Activated gamma-delta T cell (primary cell): ENCODE measurements around the gene ZNF888.
"Not testable (repeated sequence)": the region's sequence is repeated elsewhere in the genome, so short reads cannot be mapped to it uniquely, and the experiment has no call there.

Experiments used
- DNase-seq: peaks from one replicate; lab custom pipeline; 2025; lab: John Stamatoyannopoulos, UW

ZNF888 gene

DNA sequence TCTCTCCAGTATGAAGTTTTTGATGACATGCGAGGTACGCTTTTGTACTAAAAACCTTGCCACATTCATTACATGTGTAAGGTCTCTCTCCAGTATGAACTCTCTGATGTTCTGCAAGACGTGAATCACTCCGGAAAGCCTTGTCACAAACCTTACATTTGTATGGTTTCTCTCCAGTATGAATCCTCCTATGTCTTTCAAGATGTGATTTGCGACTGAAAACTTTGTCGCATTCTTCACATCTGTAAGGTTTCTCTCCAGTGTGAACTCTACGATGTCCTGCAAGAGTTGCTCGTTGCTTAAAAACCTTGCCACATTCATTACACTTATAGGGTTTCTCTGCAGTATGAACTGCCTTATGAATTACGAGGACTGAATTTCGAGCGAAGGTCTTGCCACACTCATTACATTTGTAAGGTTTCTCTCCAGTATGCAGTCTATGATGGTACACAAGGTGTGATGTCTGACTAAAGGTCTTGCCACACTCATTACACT, 42.3 kb downstream of the ZNF888 start:
- no peak for DNase-seq

GRCh38 chr19:52872996-52873395, 50.2 kb downstream of the ZNF888 start:
- DNase-seq, result not testable (repeated sequence)

- no peak for DNase-seq
These were observed 51.8 kb downstream of the ZNF888 start for GRCh38 chr19:52871466-52871865.

DNA sequence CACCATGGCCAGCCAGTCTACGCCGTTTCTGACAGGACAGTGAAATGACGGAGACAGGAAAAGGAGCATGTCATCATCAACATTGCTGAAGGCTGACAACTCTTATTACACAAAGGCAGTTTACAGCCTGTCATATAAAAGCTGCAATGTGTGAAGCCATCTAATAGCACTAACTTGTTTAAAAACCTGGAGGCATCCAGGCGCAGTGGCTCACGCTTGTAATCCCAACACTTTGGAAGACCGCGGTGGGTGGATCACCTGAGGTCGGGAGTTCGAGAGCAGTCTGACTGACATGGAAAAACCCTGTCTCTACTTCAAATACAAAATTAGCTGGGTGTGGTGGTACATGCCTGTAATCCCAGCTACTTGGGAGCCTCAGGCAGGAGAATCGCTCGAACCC, 55.2 kb downstream of the ZNF888 start:
- DNase-seq, result not testable (repeated sequence)

- peak; percentile 57 for DNase-seq
These were observed 65.6 kb downstream of the ZNF888 start, which contains the start of gene ZNF468 for GRCh38 chr19:52857378-52858191. Gene ZNF468 (minus strand): TSS chr19:52857619. CDS start chr19:52854272, 3,347 bp downstream.

GRCh38 chr19:52856540-52857377, 66.5 kb downstream of the ZNF888 start:
- DNase-seq, result not testable (repeated sequence)
